Ishikawa (cell line): ENCODE data around the gene ONECUT3.

Experiments used
- CEBPB ChIP-seq: IDR thresholded peaks from 2 replicates; pipeline ENCODE4 v1.6.1; 2012
- CREB1 ChIP-seq: IDR thresholded peaks from 2 replicates; pipeline ENCODE4 v1.6.1; 2012; ENCODE audit warnings: low read depth
- EGR1 ChIP-seq: IDR thresholded peaks from 2 replicates; pipeline ENCODE4 v1.6.1; 2012
- EP300 ChIP-seq: IDR thresholded peaks from 2 replicates; pipeline ENCODE4 v1.6.1; 2012; ENCODE audit warnings: borderline replicate concordance
- FOXM1 ChIP-seq: IDR thresholded peaks from 2 replicates; pipeline ENCODE4 v1.6.1; 2012; ENCODE audit warnings: low read depth, borderline replicate concordance
- NFIC ChIP-seq: IDR thresholded peaks from 2 replicates; pipeline ENCODE4 v1.6.1; 2012
- RAD21 ChIP-seq: IDR thresholded peaks from 2 replicates; pipeline ENCODE4 v1.6.1; 2012; ENCODE audit warnings: low read depth
- YY1 ChIP-seq: IDR thresholded peaks from 2 replicates; pipeline ENCODE4 v1.6.1; 2012; ENCODE audit warnings: low read depth
- TF ChIP-seq, protein P1 (sequence below): IDR thresholded peaks from 2 replicates; pipeline ENCODE4 v1.6.1; 2012; ENCODE audit warnings: low read depth, mild to moderate bottlenecking
- TF ChIP-seq, protein P2 (sequence below): IDR thresholded peaks from 2 replicates; pipeline ENCODE4 v1.6.1; 2012
- TF ChIP-seq, protein P3 (sequence below): IDR thresholded peaks from 2 replicates; pipeline ENCODE4 v1.6.1; 2012

DNA sequence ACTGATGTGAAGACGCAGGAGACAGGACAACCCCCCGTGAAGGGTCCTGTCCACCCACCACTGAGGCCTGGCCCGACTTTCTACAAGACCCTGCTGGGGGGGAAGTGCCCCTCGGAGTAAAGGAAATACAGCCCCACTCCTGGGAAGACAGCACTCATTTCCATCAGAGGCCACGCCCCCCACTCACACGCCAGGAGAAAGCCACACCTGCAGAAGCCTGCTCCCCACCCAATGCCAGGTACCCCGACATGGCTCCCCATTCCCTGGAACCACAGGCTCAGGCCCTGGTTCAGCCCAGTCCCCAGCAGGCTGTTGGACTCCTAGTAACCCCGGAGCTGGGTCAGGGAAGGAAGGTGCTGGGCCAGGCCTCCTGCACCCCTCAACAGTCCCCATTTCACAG lies 69.7 kb downstream of the ONECUT3 start:
- TF ChIP-seq EP300 (no peak), CEBPB (no peak), RAD21 (no peak), YY1 (no peak), EGR1 (no peak), CREB1 (no peak), NFIC (no peak), FOXM1 (no peak)
- TF ChIP-seq, protein P1, sequence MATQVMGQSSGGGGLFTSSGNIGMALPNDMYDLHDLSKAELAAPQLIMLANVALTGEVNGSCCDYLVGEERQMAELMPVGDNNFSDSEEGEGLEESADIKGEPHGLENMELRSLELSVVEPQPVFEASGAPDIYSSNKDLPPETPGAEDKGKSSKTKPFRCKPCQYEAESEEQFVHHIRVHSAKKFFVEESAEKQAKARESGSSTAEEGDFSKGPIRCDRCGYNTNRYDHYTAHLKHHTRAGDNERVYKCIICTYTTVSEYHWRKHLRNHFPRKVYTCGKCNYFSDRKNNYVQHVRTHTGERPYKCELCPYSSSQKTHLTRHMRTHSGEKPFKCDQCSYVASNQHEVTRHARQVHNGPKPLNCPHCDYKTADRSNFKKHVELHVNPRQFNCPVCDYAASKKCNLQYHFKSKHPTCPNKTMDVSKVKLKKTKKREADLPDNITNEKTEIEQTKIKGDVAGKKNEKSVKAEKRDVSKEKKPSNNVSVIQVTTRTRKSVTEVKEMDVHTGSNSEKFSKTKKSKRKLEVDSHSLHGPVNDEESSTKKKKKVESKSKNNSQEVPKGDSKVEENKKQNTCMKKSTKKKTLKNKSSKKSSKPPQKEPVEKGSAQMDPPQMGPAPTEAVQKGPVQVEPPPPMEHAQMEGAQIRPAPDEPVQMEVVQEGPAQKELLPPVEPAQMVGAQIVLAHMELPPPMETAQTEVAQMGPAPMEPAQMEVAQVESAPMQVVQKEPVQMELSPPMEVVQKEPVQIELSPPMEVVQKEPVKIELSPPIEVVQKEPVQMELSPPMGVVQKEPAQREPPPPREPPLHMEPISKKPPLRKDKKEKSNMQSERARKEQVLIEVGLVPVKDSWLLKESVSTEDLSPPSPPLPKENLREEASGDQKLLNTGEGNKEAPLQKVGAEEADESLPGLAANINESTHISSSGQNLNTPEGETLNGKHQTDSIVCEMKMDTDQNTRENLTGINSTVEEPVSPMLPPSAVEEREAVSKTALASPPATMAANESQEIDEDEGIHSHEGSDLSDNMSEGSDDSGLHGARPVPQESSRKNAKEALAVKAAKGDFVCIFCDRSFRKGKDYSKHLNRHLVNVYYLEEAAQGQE: no peak
- TF ChIP-seq, protein P2, sequence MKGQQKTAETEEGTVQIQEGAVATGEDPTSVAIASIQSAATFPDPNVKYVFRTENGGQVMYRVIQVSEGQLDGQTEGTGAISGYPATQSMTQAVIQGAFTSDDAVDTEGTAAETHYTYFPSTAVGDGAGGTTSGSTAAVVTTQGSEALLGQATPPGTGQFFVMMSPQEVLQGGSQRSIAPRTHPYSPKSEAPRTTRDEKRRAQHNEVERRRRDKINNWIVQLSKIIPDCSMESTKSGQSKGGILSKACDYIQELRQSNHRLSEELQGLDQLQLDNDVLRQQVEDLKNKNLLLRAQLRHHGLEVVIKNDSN: no peak
- TF ChIP-seq, protein P3, sequence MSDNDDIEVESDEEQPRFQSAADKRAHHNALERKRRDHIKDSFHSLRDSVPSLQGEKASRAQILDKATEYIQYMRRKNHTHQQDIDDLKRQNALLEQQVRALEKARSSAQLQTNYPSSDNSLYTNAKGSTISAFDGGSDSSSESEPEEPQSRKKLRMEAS: no peak
